NB4 (cell line): ENCODE measurements around the gene BBS9.
A peak's percentile ranks its signal among the peaks of the same experiment; 100 is the strongest.

Experiments
- DNase-seq: peaks from one replicate; pipeline ENCODE4 v3.0.0; 2010; ENCODE audit warnings: low read depth
- H3K4me3 ChIP-seq: one replicate; pipeline ENCODE4 v1.5.1; 2011; ENCODE audit warnings: mild to moderate bottlenecking, low read depth, low read length, moderate library complexity
- CTCF ChIP-seq: IDR thresholded peaks from one replicate; pipeline ENCODE4 v1.5.1; 2012; ENCODE audit warnings: low read depth, low read length
- MAX ChIP-seq: IDR thresholded peaks from 2 replicates; pipeline ENCODE4 v1.6.1; 2011; ENCODE audit warnings: low read depth, low read length
- MYC ChIP-seq: IDR thresholded peaks from 2 replicates; pipeline ENCODE4 v1.6.1; 2011; ENCODE audit warnings: low read depth, low read length
- POLR2A ChIP-seq: IDR thresholded peaks from 2 replicates; pipeline ENCODE4 v1.6.1; 2011; ENCODE audit warnings: mild to moderate bottlenecking; ENCODE audit not compliant: insufficient read length; ENCODE audit errors: extremely low read depth

BBS9 gene

GRCh38 chr7:33310546-33310945 lies 181.2 kb downstream of the BBS9 start:
- no peak for DNase-seq
- H3K4me3 ChIP-seq, result no peak overlapping the region
- TF ChIP-seq CTCF (no peak), MAX (no peak), POLR2A (no peak), MYC (no peak)

GRCh38 chr7:33325754-33326484 lies 196.6 kb downstream of the BBS9 start:
- H3K4me3 ChIP-seq, result no peak overlapping the region
- TF ChIP-seq MAX, result no peak
- no peak for TF ChIP-seq CTCF
- no peak for TF ChIP-seq POLR2A
- no peak for TF ChIP-seq MYC
- no peak for DNase-seq

- DNase-seq, result no peak
- TF ChIP-seq POLR2A, result no peak
- TF ChIP-seq MYC, result no peak
- TF ChIP-seq CTCF, result no peak
- TF ChIP-seq MAX, result no peak
- no peak overlapping the region for H3K4me3 ChIP-seq
Observed at GRCh38 chr7:33326485-33326848, 197.1 kb downstream of the BBS9 start.

- H3K4me3 ChIP-seq, result no peak overlapping the region
- DNase-seq, result no peak
- no peak for TF ChIP-seq CTCF
- TF ChIP-seq MAX, result no peak
- no peak for TF ChIP-seq POLR2A
- TF ChIP-seq MYC, result no peak
Observed at GRCh38 chr7:33327427-33327826, 198.1 kb downstream of the BBS9 start.

- H3K4me3 ChIP-seq, result no peak overlapping the region
- TF ChIP-seq CTCF, result peak; percentile 36
- no peak for TF ChIP-seq MAX
- DNase-seq, result peak; percentile 30
Observed at GRCh38 chr7:33334349-33334748, 205.0 kb downstream of the BBS9 start.

GRCh38 chr7:33336820-33337219 lies 207.5 kb downstream of the BBS9 start:
- DNase-seq, result no peak
- no peak overlapping the region for H3K4me3 ChIP-seq
- TF ChIP-seq CTCF, result no peak
- TF ChIP-seq MYC, result no peak
- no peak for TF ChIP-seq MAX
- TF ChIP-seq POLR2A, result no peak
